HG03045 (cell line): ENCODE measurements around the gene MAL.

Source experiments
- ATAC-seq: cut with Tn5 transposase; IDR thresholded peaks from one replicate; pipeline ENCODE4 v1.9.1; 2021; ENCODE audit warnings: mild to moderate bottlenecking, moderate library complexity; ENCODE audit not compliant: unreplicated experiment

The MAL gene

GRCh38 chr2:94996305-94997100 lies 29.0 kb upstream of the MAL start:
- ATAC-seq: no peak

DNA sequence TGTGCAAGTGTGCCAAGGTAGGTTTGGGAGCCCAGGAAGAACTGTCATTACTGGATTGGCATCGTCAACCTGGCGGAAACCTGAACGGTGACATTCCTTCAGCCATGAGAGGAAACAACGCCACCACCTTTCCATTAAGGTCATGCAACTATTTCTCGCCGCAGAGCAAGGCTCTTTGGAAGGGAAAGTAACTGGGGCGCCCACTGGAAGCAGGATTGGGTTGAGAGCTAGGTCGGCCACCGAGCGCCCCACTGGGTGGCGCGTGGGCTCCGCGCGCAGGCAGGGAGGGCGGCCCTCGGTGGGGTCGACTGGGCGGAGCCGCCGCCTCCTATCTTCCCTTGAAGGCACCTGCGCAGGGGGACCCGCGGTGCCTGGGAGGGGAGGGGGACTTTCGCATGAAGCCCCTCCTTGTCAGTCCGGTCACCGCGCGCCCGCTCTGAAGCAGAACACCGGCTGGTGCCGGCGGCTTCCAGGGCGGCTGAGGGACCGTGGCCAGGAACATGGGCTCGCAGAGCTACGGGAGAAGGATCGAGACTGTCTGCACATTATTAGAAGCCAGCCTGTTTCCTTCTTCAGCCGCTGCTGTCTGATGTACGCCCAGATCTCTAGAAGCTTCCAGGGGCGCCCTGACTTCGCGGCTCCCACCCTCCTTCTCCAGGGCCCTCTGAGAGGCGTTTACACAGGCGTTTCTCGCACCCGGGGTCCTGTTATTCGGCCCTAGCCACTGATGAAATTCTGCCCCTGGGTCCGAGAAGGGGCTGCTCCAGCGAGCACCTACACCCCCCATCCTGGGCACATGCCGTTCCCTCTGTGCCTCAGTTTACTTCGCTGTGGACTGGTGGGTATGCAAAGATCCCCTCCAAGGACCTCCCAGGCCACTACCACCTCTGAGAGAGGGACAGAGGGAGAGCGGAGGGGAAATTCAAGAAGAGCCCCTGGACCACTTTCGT lies 27.3 kb upstream of the MAL start:
- no peak for ATAC-seq

- no peak for ATAC-seq
Observed at GRCh38 chr2:94999431-94999883, 26.1 kb upstream of the MAL start.

DNA sequence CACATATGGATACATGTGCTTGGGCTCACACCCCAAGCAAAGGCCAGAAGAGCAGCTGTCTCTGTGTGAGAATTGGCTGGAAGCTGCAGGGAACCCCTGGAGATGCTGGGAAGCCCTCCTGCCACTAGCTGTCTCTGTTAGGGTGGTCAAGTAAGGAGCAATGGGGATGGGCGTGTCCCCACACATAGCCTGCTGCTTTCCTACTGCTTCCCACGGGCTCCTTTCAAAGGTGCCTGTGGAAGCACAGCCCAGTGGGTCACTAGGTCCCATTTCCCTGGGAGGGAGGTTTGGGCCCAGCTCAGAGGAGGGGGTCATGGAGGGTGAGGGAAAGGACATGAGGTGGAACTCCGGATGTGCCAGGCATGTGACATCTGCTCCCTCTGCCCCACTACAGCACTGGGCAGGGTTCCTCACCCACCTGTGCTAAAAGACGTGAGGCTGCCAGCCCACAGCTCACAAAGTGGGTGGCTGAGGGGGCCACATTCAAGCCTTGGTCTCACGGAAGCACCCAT lies 24.4 kb upstream of the MAL start:
- ATAC-seq: no peak

- no peak for ATAC-seq
Observed at GRCh38 chr2:95001701-95002100, 23.8 kb upstream of the MAL start.

DNA sequence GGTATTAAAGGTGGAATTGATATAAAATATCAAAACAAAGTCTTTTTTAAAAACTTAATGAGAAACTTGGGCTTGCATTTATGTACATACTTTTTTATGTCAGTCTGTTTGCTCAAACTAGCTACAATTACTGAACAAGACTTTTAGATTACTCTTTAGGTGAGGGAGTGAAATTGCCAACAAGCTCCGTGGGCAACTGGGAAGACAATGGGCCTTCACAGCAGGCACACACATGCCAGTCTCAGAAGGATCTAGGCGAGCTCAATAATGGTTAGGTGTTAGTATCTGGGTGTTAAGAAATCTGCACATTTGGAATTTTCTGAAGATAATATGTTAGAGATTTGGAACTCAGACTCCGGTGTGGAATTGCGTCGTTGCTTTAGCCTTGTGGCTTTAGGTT lies 23.0 kb upstream of the MAL start:
- ATAC-seq: no peak

- no peak for ATAC-seq
Observed at GRCh38 chr2:95004287-95004686, 21.2 kb upstream of the MAL start.

DNA sequence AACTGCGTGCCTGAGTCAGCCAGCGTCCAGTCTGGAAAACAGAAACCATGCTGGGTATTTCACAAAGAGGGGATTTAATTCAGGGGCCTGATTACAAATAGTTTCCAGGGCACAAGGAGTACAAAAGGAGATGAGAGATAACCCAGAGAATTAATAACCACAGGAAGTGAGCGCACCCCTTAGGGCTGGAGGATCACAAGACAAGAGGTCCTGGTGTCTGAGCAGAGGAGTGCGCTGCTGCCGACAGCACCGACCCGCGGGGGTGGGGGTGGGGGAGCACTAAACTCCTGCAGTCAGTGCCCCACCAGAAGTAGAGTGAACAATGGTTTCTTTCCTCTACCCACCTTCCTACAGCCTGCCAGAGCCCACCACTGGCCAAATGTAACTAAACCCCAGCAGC lies 20.8 kb upstream of the MAL start:
- no peak for ATAC-seq

GRCh38 chr2:95005726-95006125 lies 19.8 kb upstream of the MAL start:
- no peak for ATAC-seq

GRCh38 chr2:95006588-95006987 lies 18.9 kb upstream of the MAL start:
- no peak for ATAC-seq

DNA sequence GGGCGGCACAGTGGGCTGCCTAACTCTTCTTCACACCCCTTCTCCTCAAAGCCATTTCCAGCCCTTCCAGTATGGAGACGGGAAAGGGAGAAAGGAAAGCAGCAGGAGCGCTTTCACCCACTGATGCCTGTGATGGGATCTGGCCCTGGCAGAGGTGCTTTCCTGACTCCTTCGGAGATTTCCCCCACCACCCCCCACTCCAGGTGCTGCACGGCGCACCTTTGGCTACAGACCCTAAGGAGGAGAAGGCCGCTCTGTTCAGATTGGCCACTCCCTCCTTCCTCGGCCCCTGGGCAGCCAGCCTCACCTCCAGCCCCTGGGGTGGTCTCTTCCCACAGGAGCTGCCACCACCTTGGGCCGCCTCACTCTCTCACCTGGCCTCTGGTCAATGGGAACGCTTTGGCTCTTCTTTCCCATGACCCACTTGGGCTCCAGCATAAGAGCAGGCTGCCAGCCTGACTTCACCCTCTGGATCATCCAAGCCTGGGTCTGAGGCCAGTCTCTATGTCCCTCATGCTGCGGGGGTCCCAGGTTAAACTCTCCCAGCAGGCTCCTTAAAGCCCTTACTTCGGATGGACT lies 18.4 kb upstream of the MAL start:
- no peak for ATAC-seq

- ATAC-seq: no peak
Observed at GRCh38 chr2:95007822-95008221, 17.7 kb upstream of the MAL start.

DNA sequence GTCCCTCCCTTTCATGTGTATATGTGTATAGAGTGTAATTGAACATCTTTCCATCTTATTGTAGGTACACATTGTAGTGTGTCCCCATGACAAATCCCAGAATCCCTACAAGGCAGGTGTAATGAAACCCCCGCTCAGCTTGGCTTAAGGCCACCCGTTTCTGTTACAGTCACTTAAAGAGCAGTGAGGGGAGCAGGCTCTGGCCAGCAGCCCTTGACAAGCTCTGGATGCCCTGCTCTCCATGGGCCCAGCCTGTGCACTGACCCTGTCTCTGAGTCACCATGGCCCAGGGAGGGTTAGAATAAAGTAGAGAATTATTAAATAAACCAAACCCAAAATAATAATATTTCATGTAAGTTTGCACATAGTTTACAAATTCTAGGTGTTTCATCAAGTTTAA lies 17.2 kb upstream of the MAL start:
- ATAC-seq: no peak

- ATAC-seq: no peak
Observed at GRCh38 chr2:95008996-95009395, 16.5 kb upstream of the MAL start.

DNA sequence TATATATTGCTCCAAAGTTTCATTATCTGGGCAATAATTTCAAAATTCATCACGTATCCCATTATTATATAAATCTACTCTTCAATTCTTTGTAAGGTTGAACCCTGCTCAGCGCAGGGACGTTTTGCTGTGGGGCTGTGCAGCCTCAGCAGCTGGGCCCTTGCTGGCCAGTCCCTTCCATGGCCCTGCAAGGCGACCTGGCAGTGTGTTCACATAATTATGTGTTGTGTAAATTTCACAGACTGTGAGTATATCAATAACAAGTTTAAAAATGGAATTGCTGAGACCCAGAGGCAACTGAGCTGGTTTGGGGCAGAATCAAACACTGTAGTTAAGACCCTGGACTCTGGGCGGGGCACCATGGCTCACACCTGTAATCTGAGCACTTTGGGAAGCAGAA lies 16.1 kb upstream of the MAL start:
- ATAC-seq: no peak

- no peak for ATAC-seq
Observed at GRCh38 chr2:95010126-95010525, 15.4 kb upstream of the MAL start.

DNA sequence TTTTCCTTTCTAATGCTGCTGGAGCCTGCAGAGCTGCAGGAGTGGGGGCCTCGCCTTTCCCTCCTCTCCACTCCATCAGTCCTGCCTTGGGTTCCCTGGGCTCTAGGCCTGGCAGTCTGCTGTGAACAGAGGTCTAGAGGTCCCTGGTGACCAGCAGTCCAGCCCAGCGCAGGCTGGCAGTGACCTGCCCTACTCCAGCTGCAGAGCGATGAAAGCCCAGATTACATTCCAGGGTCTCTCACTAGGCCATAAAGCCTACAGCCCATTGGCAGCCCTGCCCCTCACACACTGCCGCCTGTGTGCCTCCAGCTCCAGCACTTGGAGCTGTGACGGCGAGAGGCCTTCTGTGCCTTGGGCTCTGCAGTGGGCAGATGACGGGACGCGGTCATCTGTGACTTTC lies 14.8 kb upstream of the MAL start:
- no peak for ATAC-seq

DNA sequence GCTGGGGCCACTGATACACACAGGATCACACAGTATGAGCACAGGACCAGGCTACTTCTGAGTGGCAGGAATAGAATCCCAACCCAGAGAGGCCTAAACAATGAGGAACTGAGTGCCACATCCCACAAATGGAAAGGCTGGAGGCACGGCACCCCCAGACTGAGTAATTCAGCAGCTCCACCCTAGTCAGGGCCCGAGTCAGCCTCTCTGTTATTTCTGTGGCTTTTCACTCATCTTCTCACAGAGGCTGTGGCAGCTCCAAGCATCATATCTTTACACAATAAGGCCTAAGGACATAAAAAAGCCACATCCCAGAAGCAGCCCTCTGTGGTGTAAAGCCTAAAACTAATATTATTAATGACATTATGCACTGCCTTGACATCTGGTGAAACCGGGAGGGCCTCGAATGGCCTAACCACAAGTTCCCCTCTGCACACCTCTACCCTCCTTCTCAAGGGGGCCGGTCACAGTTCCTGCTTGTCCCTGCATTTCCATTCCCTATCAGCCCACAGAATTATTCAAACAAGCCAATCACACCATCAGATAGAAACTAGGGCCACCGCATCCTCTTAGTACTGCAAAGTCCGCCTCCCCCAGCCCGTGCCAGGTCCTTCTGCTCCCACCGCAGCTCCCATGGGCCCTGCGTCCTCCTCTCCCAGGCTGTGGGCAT lies 12.5 kb upstream of the MAL start:
- peak; percentile 72 for ATAC-seq

DNA sequence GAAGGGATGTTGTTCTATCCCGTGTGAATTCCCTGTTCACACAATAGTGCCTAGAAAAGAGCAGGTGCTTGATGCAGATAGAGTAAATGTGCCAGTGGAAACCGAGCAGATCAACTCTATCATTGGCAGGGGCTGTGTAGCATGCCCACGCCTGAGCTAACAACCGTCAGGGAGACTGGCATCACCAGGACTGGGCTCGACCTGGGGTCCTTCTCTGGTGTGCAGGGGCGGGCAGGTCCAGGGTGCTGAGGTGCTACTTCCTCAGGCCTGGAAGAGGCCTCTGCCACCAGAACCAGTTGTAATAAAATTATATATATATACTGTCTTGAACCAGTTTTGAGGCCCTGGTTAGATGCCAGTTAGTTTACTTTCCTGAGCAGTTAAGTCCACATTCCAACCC lies 11.8 kb upstream of the MAL start:
- no peak for ATAC-seq

DNA sequence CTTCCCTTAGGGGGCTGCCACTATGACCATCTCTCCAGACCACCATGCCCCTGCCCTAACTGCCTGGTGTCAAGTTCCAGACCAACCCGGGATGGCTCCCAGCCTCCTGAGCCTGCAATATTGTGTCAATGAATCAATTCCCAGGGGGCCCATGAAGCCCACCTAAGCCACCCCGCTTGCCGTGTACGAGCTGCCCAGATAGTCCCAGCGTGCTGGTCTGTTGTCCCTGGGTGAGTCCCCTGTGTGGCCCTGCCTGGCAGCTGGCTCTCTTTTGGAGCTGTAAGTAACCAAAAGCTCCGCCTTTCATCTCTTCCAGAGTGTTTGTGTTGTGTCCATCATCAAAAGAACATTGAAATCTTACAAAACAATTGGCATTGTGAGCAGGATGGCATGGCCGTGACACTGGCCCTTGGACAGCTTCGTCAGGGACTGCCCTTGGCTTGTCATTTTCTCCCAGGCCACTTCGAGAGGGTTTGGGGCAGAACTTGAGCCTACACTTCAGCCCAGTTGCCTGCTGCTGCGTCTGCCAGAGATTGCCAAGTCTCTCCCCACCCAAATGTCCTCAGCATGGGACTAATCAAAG lies 11.3 kb upstream of the MAL start:
- ATAC-seq: no peak
